Measurements from ENCODE around the gene WDR49.

DNA sequence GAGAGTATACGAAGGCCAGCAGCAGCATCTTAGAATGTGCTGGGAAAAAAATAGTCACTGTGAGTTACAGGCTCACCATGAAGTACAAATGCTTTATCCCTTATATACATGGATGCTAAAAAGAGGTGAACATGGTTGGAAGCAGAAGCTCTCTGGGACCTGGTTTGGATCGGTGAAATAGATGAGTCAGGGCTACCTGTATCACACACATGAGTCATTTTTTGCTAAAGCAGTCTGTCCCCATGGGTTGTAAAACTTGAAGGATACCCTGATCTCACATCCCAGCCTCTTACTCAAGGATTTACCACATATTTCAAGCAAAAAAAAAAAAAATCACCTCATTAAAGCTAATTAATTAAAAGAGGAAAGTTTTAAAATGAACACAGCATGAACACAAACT, 173.0 kb downstream of the WDR49 start:
- TF ChIP-seq, protein P1, sequence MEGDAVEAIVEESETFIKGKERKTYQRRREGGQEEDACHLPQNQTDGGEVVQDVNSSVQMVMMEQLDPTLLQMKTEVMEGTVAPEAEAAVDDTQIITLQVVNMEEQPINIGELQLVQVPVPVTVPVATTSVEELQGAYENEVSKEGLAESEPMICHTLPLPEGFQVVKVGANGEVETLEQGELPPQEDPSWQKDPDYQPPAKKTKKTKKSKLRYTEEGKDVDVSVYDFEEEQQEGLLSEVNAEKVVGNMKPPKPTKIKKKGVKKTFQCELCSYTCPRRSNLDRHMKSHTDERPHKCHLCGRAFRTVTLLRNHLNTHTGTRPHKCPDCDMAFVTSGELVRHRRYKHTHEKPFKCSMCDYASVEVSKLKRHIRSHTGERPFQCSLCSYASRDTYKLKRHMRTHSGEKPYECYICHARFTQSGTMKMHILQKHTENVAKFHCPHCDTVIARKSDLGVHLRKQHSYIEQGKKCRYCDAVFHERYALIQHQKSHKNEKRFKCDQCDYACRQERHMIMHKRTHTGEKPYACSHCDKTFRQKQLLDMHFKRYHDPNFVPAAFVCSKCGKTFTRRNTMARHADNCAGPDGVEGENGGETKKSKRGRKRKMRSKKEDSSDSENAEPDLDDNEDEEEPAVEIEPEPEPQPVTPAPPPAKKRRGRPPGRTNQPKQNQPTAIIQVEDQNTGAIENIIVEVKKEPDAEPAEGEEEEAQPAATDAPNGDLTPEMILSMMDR (IDR thresholded peaks at IDR 0.05; ENCODE audit: insufficient read depth, low read length, poor library complexity, severe bottlenecking) = no peak
- no peak for TF ChIP-seq EZH2phosphoT487 (conservative IDR thresholded peaks at IDR 0.05; ENCODE audit: low read length)
